GM23338 (cell line): Measurements from ENCODE around the gene R3HCC1L. TPM values are rescaled to one million over a fixed set of nuclear protein-coding genes. Genes with fewer than 3 reads are reported as not detected.

ENCODE experiments used
- ATAC-seq: fragments of 200-7000 bp; cut with Tn5 transposase; 3 replicates; pipeline ENCODE4 v1.9.1; 2020
- DNase-seq: peaks from one replicate; pipeline ENCODE4 v3.0.0-alpha.2; 2015; ENCODE audit warnings: low spot score
- H2AFZ ChIP-seq: fragments of 200-600 bp; sonication (generic); 2 replicates; pipeline ENCODE4 v1.8.0; 2016; ENCODE audit warnings: antibody characterized with exemption, mild to moderate bottlenecking, moderate library complexity
- H3F3A ChIP-seq: fragments of 200-600 bp; sonication (generic); replicated peaks from 2 replicates; pipeline ENCODE4 v1.8.0; 2017; ENCODE audit warnings: antibody characterized with exemption, mixed run types, low read depth
- H3K27ac ChIP-seq: fragments of 200-600 bp; sonication (generic); 2 replicates; pipeline ENCODE4 v1.6.1; 2016; ENCODE audit warnings: low read depth
- H3K27me3 ChIP-seq: fragments of 200-600 bp; sonication (generic); 2 replicates; pipeline ENCODE4 v1.8.0; 2016; ENCODE audit warnings: mild to moderate bottlenecking, mixed run types, moderate library complexity; ENCODE audit not compliant: insufficient read depth
- H3K36me3 ChIP-seq: fragments of 200-600 bp; sonication (generic); 2 replicates; pipeline ENCODE4 v1.8.0; 2016; ENCODE audit warnings: mild to moderate bottlenecking; ENCODE audit not compliant: insufficient read depth
- H3K4me1 ChIP-seq: fragments of 200-600 bp; sonication (generic); 2 replicates; pipeline ENCODE4 v1.8.0; 2016; ENCODE audit warnings: mild to moderate bottlenecking, moderate library complexity; ENCODE audit not compliant: insufficient read depth
- H3K4me2 ChIP-seq: fragments of 200-600 bp; sonication (generic); 2 replicates; pipeline ENCODE4 v1.7.1; 2017; ENCODE audit warnings: mixed run types
- H3K4me3 ChIP-seq: fragments of 200-600 bp; sonication (generic); 2 replicates; pipeline ENCODE4 v1.6.1; 2016; ENCODE audit warnings: mixed run types
- H3K79me2 ChIP-seq: fragments of 200-600 bp; sonication (generic); replicated peaks from 2 replicates; pipeline ENCODE4 v1.8.0; 2017; ENCODE audit warnings: mild to moderate bottlenecking; ENCODE audit not compliant: insufficient read depth
- H3K9me2 ChIP-seq: fragments of 200-600 bp; sonication (generic); 2 replicates; pipeline ENCODE4 v1.8.0; 2017; ENCODE audit not compliant: insufficient read depth
- H4K20me1 ChIP-seq: fragments of 200-600 bp; sonication (generic); replicated peaks from 2 replicates; pipeline ENCODE4 v1.8.0; 2017; ENCODE audit warnings: mild to moderate bottlenecking; ENCODE audit not compliant: insufficient read depth
- H3K27ac Mint-ChIP-seq: 2 replicates; pipeline ENCODE4 v1.8.0; 2020; ENCODE audit warnings: inconsistent platforms, mild to moderate bottlenecking, moderate library complexity, mixed read lengths
- H3K27me3 Mint-ChIP-seq: 3 replicates; pipeline ENCODE4 v1.8.0; 2022; ENCODE audit warnings: low read depth, mild to moderate bottlenecking, moderate library complexity, mixed read lengths, inconsistent platforms; ENCODE audit not compliant: insufficient read depth, poor library complexity
- H3K36me3 Mint-ChIP-seq: 3 replicates; pipeline ENCODE4 v1.8.0; 2021; ENCODE audit warnings: low read depth, mild to moderate bottlenecking, inconsistent platforms, moderate library complexity, mixed read lengths
- H3K4me1 Mint-ChIP-seq: 3 replicates; pipeline ENCODE4 v1.8.0; 2020; ENCODE audit warnings: mild to moderate bottlenecking, inconsistent platforms, mixed read lengths
- H3K4me3 Mint-ChIP-seq: 3 replicates; pipeline ENCODE4 v1.8.0; 2021; ENCODE audit warnings: moderate library complexity, mild to moderate bottlenecking, inconsistent platforms, mixed read lengths
- H3K9me3 Mint-ChIP-seq: 3 replicates; pipeline ENCODE4 v1.8.0; 2020; ENCODE audit warnings: moderate library complexity, mild to moderate bottlenecking, inconsistent platforms, mixed read lengths
- CREB1 ChIP-seq: fragments of 250-450 bp; sonication (Bioruptor Pico); IDR thresholded peaks from 2 replicates; pipeline ENCODE4 v1.5.0; 2020; ENCODE audit warnings: low read depth, mild to moderate bottlenecking, moderate library complexity
- EZH2phosphoT487 ChIP-seq: fragments of 200-600 bp; sonication (generic); IDR thresholded peaks from one replicate; pipeline ENCODE4 v1.8.1; 2018; ENCODE audit warnings: antibody characterized with exemption; ENCODE audit not compliant: unreplicated experiment
- JUNB ChIP-seq: IDR thresholded peaks from one replicate; pipeline ENCODE4 v1.6.1; 2016; ENCODE audit warnings: antibody characterized with exemption; ENCODE audit not compliant: unreplicated experiment
- NANOG ChIP-seq: IDR thresholded peaks from 2 replicates; pipeline ENCODE4 v1.6.1; 2016; ENCODE audit warnings: antibody characterized with exemption, borderline replicate concordance
- POLR2AphosphoS5 ChIP-seq: IDR thresholded peaks from 2 replicates; pipeline ENCODE4 v1.6.1; 2016; ENCODE audit warnings: antibody characterized with exemption, low read depth
- STAT1 ChIP-seq: IDR thresholded peaks from one replicate; pipeline ENCODE4 v1.6.1; 2016; ENCODE audit warnings: antibody characterized with exemption; ENCODE audit not compliant: unreplicated experiment
- ZNF114 ChIP-seq: fragments of 250-450 bp; sonication (Bioruptor Pico); IDR thresholded peaks from 2 replicates; pipeline ENCODE4 v1.5.0; 2020; ENCODE audit warnings: mild to moderate bottlenecking, moderate library complexity
- ZNF331 ChIP-seq: fragments of 250-450 bp; sonication (Bioruptor Pico); IDR thresholded peaks from 2 replicates; pipeline ENCODE4 v1.5.0; 2020; ENCODE audit warnings: low read depth, mild to moderate bottlenecking, moderate library complexity
- polyA plus RNA-seq: library from polyadenylated mRNA; unstranded; fragments of >200 nt; fragmentation: Nextera tagmentation; extraction: Ambion mirVana; gene quantifications from 2 replicates; pipeline ENCODE4 v1.2.1, GENCODE V29; 2016
- total RNA-seq: library from RNA; depleted of rRNA; stranded (reverse); fragments of >200 nt; shearing (Covaris generic); gene quantifications from 2 replicates; pipeline ENCODE4 v1.2.3, GENCODE V29; 2014
- TF ChIP-seq, protein P1 (sequence below): IDR thresholded peaks from 2 replicates; pipeline ENCODE4 v1.6.1; 2016; ENCODE audit warnings: antibody characterized with exemption
- TF ChIP-seq, protein P2 (sequence below): fragments of 250-450 bp; sonication (Bioruptor Pico); IDR thresholded peaks from 2 replicates; pipeline ENCODE4 v1.5.0; 2020; ENCODE audit warnings: mild to moderate bottlenecking, moderate library complexity

R3HCC1L gene
- total and polyA plus RNA-seq, 2 experiments from 2014 or later, result 9.3 to 15.8 TPM

DNA sequence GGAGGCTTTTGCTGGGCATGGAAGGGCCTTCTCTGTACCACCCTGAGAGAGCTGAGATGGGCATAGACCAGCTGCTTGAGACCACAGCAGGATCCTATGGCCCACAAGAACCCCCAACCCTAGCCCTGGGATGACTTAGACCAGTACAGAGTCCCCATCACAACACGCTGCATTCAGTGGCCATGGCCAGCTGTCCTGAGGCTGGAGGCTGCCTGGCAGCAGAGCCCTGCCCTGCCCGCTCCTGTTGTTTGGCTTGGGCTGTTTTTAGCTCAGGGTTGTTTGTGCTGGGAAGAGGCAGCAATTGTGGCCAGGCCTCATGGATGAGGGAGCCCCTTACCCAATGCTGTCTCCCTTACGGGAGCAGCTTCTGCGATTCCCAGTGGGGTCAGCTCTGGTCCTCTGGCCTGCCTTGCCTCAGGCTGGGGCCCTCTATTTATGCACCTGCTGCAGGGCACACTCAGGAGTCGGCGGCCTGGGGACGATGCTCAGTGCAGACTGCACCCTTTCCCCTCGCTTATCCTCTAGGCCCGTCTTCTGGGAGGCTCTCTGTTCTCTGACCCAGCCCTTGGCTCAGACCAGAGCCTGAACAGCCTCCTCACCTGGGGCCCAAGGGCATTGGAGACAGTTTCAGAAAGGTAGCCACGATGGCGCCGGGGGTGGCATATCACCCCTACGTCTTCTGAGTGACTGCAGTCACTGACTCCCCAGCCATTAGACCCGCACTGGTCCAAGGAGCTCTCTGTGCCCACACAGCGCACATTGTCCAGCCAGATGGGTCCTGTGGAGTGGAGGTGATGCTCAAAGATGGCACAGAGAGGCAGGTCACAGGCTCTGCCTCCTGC, 127.2 kb downstream of the R3HCC1L start:
- Histone ChIP-seq H2AFZ (no peak overlapping the region), H3K27me3 (no peaks in the 10 kb centered on the region), H3K4me2 (no peak overlapping the region), H3K4me1 (no peaks in the 10 kb centered on the region), H4K20me1 (no peaks in the 10 kb centered on the region; the same call in 1 of the 2 replicates), H3K36me3 (no peaks in the 10 kb centered on the region), H3F3A (no peaks in the 10 kb centered on the region), H3K79me2 (no peaks in the 10 kb centered on the region), H3K27ac (no peak overlapping the region), H3K9me2 (no peaks in the 10 kb centered on the region), H3K4me3 (no peak overlapping the region)
- TF ChIP-seq, protein P1, sequence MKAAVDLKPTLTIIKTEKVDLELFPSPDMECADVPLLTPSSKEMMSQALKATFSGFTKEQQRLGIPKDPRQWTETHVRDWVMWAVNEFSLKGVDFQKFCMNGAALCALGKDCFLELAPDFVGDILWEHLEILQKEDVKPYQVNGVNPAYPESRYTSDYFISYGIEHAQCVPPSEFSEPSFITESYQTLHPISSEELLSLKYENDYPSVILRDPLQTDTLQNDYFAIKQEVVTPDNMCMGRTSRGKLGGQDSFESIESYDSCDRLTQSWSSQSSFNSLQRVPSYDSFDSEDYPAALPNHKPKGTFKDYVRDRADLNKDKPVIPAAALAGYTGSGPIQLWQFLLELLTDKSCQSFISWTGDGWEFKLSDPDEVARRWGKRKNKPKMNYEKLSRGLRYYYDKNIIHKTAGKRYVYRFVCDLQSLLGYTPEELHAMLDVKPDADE, result no peak
- TF ChIP-seq ZNF114 (CRISPR knock-in tag), result no peak
- no peak for TF ChIP-seq EZH2phosphoT487
- no peak for TF ChIP-seq NANOG
- TF ChIP-seq CREB1, result no peak
- TF ChIP-seq POLR2AphosphoS5, result no peak
- no peak for TF ChIP-seq STAT1
- TF ChIP-seq ZNF331 (CRISPR knock-in tag), result no peak
- TF ChIP-seq, protein P2, sequence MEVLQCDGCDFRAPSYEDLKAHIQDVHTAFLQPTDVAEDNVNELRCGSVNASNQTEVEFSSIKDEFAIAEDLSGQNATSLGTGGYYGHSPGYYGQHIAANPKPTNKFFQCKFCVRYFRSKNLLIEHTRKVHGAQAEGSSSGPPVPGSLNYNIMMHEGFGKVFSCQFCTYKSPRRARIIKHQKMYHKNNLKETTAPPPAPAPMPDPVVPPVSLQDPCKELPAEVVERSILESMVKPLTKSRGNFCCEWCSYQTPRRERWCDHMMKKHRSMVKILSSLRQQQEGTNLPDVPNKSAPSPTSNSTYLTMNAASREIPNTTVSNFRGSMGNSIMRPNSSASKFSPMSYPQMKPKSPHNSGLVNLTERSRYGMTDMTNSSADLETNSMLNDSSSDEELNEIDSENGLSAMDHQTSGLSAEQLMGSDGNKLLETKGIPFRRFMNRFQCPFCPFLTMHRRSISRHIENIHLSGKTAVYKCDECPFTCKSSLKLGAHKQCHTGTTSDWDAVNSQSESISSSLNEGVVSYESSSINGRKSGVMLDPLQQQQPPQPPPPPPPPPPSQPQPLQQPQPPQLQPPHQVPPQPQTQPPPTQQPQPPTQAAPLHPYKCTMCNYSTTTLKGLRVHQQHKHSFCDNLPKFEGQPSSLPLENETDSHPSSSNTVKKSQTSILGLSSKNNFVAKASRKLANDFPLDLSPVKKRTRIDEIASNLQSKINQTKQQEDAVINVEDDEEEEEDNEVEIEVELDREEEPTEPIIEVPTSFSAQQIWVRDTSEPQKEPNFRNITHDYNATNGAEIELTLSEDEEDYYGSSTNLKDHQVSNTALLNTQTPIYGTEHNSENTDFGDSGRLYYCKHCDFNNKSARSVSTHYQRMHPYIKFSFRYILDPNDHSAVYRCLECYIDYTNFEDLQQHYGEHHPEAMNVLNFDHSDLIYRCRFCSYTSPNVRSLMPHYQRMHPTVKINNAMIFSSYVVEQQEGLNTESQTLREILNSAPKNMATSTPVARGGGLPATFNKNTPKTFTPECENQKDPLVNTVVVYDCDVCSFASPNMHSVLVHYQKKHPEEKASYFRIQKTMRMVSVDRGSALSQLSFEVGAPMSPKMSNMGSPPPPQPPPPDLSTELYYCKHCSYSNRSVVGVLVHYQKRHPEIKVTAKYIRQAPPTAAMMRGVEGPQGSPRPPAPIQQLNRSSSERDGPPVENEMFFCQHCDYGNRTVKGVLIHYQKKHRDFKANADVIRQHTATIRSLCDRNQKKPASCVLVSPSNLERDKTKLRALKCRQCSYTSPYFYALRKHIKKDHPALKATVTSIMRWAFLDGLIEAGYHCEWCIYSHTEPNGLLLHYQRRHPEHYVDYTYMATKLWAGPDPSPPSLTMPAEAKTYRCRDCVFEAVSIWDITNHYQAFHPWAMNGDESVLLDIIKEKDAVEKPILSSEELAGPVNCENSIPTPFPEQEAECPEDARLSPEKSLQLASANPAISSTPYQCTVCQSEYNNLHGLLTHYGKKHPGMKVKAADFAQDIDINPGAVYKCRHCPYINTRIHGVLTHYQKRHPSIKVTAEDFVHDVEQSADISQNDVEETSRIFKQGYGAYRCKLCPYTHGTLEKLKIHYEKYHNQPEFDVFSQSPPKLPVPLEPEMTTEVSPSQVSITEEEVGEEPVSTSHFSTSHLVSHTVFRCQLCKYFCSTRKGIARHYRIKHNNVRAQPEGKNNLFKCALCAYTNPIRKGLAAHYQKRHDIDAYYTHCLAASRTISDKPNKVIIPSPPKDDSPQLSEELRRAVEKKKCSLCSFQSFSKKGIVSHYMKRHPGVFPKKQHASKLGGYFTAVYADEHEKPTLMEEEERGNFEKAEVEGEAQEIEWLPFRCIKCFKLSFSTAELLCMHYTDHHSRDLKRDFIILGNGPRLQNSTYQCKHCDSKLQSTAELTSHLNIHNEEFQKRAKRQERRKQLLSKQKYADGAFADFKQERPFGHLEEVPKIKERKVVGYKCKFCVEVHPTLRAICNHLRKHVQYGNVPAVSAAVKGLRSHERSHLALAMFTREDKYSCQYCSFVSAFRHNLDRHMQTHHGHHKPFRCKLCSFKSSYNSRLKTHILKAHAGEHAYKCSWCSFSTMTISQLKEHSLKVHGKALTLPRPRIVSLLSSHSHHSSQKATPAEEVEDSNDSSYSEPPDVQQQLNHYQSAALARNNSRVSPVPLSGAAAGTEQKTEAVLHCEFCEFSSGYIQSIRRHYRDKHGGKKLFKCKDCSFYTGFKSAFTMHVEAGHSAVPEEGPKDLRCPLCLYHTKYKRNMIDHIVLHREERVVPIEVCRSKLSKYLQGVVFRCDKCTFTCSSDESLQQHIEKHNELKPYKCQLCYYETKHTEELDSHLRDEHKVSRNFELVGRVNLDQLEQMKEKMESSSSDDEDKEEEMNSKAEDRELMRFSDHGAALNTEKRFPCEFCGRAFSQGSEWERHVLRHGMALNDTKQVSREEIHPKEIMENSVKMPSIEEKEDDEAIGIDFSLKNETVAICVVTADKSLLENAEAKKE (CRISPR knock-in tag), result no peak
- TF ChIP-seq JUNB, result no peak
- Mint-ChIP-seq H3K4me3 (no peak overlapping the region), H3K27ac (no peak overlapping the region), H3K27me3 (peaks cover 3% of the 10 kb centered on the region), H3K4me1 (peaks cover 11% of the 10 kb centered on the region), H3K9me3 (no peaks in the 10 kb centered on the region), H3K36me3 (no peaks in the 10 kb centered on the region)
- ATAC-seq (no peak), DNase-seq (no peak)
